SU-DHL-6 (cell line): ENCODE results near the gene USP24.

Experiments used
- H2AFZ ChIP-seq: fragments of 200-600 bp; sonication (generic); 2 replicates; pipeline ENCODE4 v1.6.1; 2014; ENCODE audit warnings: low read depth, mild to moderate bottlenecking, moderate library complexity, mixed read lengths, antibody characterized with exemption, low read length; ENCODE audit not compliant: severe bottlenecking
- H3F3A ChIP-seq: fragments of 200-600 bp; shearing (Covaris generic); 2 replicates; pipeline ENCODE4 v1.6.0; 2016; ENCODE audit warnings: antibody characterized with exemption, mild to moderate bottlenecking; ENCODE audit not compliant: insufficient read depth
- H3K27ac ChIP-seq: fragments of 200-600 bp; sonication (generic); 2 replicates; pipeline ENCODE4 v1.5.1; 2016; ENCODE audit warnings: low read depth, mild to moderate bottlenecking, low read length, moderate library complexity, mixed read lengths
- H3K27me3 ChIP-seq: fragments of 200-600 bp; sonication (generic), shearing (Covaris generic); 2 replicates; pipeline ENCODE4 v1.6.0; 2014; ENCODE audit warnings: mild to moderate bottlenecking, low read length
- H3K36me3 ChIP-seq: fragments of 200-600 bp; sonication (generic); 2 replicates; pipeline ENCODE4 v1.6.1; 2014; ENCODE audit warnings: mild to moderate bottlenecking, low read length, mixed read lengths
- H3K4me2 ChIP-seq: fragments of 300-600, 200-600 bp; shearing (Covaris generic), sonication (generic); 2 replicates; pipeline ENCODE4 v1.6.0; 2014; ENCODE audit warnings: low read length, low read depth, mild to moderate bottlenecking; ENCODE audit not compliant: poor library complexity, severe bottlenecking
- H3K4me3 ChIP-seq: fragments of 200-600 bp; sonication (generic); 2 replicates; pipeline ENCODE4 v1.5.1; 2014; ENCODE audit warnings: antibody characterized with exemption, low read length, mild to moderate bottlenecking, mixed read lengths; ENCODE audit not compliant: insufficient read depth, poor library complexity, severe bottlenecking
- H3K79me2 ChIP-seq: fragments of 200-600 bp; sonication (generic); 2 replicates; pipeline ENCODE4 v1.6.1; 2014; ENCODE audit warnings: mild to moderate bottlenecking, low read length, moderate library complexity; ENCODE audit not compliant: insufficient read depth
- H3K9ac ChIP-seq: fragments of 200-600 bp; sonication (generic); 2 replicates; pipeline ENCODE4 v1.7.0; 2014; ENCODE audit warnings: mild to moderate bottlenecking, low read length
- H3K9me2 ChIP-seq: fragments of 200-600 bp; sonication (generic); replicated peaks from 2 replicates; pipeline ENCODE4 v1.6.1; 2014; ENCODE audit warnings: low read length; ENCODE audit not compliant: insufficient read depth
- H3K9me3 ChIP-seq: fragments of 200-600 bp; sonication (generic); 2 replicates; pipeline ENCODE4 v1.6.1; 2014; ENCODE audit warnings: low read length, mixed read lengths; ENCODE audit not compliant: insufficient read depth
- H4K20me1 ChIP-seq: fragments of 200-600 bp; sonication (generic); 2 replicates; pipeline ENCODE4 v1.6.1; 2014; ENCODE audit warnings: low read depth, mild to moderate bottlenecking, antibody characterized with exemption, low read length, moderate library complexity, mixed read lengths
- EZH2phosphoT487 ChIP-seq: fragments of 200-600 bp; sonication (generic), shearing (Covaris generic); conservative IDR thresholded peaks from 2 replicates; pipeline ENCODE4 v1.6.1; 2018; ENCODE audit warnings: mild to moderate bottlenecking, antibody characterized with exemption, low read length, moderate library complexity, mixed read lengths
- TF ChIP-seq, protein P1 (sequence below): fragments of 200-600 bp; sonication (generic); IDR thresholded peaks from one replicate; pipeline ENCODE4 v1.5.1; 2017; ENCODE audit warnings: antibody characterized with exemption, mild to moderate bottlenecking, low read length, moderate library complexity; ENCODE audit not compliant: insufficient read depth, poor library complexity, severe bottlenecking

Gene USP24

DNA sequence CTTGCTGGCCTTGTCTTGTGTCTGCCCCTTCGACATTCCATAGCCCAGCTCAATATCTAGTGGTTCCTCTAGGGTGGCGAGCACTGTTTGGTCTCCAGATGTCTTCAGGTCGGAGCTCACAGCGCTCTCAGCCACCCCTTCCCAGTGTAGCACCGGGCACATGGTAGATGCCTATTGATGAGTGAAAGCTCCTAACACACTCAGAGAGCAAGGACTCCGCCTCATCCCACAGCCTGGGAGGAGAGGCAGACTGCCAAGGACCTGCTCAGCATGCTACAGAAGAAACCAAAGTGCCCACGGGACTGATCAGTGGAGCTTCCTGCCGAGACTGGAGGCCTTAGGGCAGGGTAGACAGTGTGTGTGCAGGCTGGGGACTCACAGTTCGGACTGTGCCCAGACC, 164.9 kb downstream of the USP24 start:
- H3K9me3 ChIP-seq: no peaks in the 10 kb centered on the region
- H3K27ac ChIP-seq: no peak overlapping the region
- H3K9ac ChIP-seq: no peak overlapping the region
- H3K4me2 ChIP-seq: no peak overlapping the region
- TF ChIP-seq, protein P1, sequence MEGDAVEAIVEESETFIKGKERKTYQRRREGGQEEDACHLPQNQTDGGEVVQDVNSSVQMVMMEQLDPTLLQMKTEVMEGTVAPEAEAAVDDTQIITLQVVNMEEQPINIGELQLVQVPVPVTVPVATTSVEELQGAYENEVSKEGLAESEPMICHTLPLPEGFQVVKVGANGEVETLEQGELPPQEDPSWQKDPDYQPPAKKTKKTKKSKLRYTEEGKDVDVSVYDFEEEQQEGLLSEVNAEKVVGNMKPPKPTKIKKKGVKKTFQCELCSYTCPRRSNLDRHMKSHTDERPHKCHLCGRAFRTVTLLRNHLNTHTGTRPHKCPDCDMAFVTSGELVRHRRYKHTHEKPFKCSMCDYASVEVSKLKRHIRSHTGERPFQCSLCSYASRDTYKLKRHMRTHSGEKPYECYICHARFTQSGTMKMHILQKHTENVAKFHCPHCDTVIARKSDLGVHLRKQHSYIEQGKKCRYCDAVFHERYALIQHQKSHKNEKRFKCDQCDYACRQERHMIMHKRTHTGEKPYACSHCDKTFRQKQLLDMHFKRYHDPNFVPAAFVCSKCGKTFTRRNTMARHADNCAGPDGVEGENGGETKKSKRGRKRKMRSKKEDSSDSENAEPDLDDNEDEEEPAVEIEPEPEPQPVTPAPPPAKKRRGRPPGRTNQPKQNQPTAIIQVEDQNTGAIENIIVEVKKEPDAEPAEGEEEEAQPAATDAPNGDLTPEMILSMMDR: no peak
- no peak for TF ChIP-seq EZH2phosphoT487
- H3K9me2 ChIP-seq: no peaks in the 10 kb centered on the region
- no peaks in the 10 kb centered on the region for H4K20me1 ChIP-seq
- no peaks in the 10 kb centered on the region for H3K27me3 ChIP-seq
- H3F3A ChIP-seq: no peaks in the 10 kb centered on the region
- H3K79me2 ChIP-seq: no peaks in the 10 kb centered on the region
- no peak overlapping the region for H3K4me3 ChIP-seq
- no peak overlapping the region for H2AFZ ChIP-seq
- no peaks in the 10 kb centered on the region for H3K36me3 ChIP-seq

- no peak overlapping the region for H3K9ac ChIP-seq
- no peaks in the 10 kb centered on the region for H3K79me2 ChIP-seq
- no peak overlapping the region for H2AFZ ChIP-seq
- no peak overlapping the region for H3K4me2 ChIP-seq
- H3K4me3 ChIP-seq: no peak overlapping the region
- H3K27ac ChIP-seq: no peak overlapping the region
- no peaks in the 10 kb centered on the region for H3F3A ChIP-seq
- no peaks in the 10 kb centered on the region for H3K27me3 ChIP-seq
- H3K9me2 ChIP-seq: no peaks in the 10 kb centered on the region
- no peaks in the 10 kb centered on the region for H3K36me3 ChIP-seq
- no peak for TF ChIP-seq EZH2phosphoT487
- TF ChIP-seq, protein P1: no peak
- no peaks in the 10 kb centered on the region for H3K9me3 ChIP-seq
- no peaks in the 10 kb centered on the region for H4K20me1 ChIP-seq
These were observed 165.3 kb downstream of the USP24 start for GRCh38 chr1:55049914-55050278.

DNA sequence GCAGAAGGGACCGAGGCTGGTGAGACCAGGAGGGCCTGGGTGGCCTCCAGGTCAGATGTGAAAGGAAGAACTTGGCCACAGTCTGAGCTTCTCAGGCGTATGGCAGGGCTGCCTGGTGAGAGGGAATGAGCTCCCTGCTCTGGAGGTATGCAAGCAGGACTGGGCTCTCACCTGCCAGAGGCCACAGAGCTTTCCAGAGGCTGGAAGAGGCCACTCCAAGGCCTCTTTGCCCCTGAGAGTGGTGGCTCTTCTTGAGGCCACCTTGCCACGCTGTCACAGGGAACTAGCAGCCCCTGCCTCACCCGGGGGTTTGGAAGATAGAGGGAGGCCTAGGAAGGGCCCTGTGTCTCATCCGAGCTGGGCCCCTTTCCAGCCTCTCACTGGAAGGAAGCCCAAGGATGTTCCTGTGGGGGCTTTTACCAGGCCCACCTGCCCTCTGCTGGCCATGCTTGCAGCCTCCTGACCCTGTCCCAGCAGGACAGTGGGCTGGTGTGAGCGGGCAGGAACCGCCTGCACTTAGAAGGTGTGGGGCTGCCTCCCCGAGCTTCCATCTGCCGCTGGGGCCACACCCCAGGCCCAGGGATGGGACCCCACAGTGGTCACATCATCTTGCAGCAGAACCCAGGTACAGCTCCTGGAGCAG, 165.8 kb downstream of the USP24 start:
- TF ChIP-seq, protein P1: no peak
- TF ChIP-seq EZH2phosphoT487: no peak
- Histone ChIP-seq H3K4me3 (no peak overlapping the region), H3K27ac (no peak overlapping the region), H3K4me2 (no peak overlapping the region), H4K20me1 (no peaks in the 10 kb centered on the region), H3F3A (no peaks in the 10 kb centered on the region), H2AFZ (no peak overlapping the region), H3K9ac (no peak overlapping the region), H3K27me3 (no peaks in the 10 kb centered on the region), H3K79me2 (no peaks in the 10 kb centered on the region), H3K36me3 (no peaks in the 10 kb centered on the region), H3K9me2 (no peaks in the 10 kb centered on the region), H3K9me3 (no peaks in the 10 kb centered on the region)
